ENCODE measurements around the gene SLC26A6.

The SLC26A6 gene

GRCh38 chr3:48647714-48648113, 12.5 kb upstream of the SLC26A6 start:
- TF ChIP-seq SPI1 (IDR thresholded peaks at IDR 0.05; ENCODE audit: borderline replicate concordance, low read depth) (no peak), REST (IDR thresholded peaks at IDR 0.05; ENCODE audit: insufficient replicate concordance, low read depth) (no peak), GABPA (IDR thresholded peaks at IDR 0.05; ENCODE audit: low read depth) (no peak), POLR2AphosphoS5 (IDR thresholded peaks at IDR 0.05; ENCODE audit: low read depth) (no peak), CTCF (IDR thresholded peaks at IDR 0.05; ENCODE audit: insufficient read depth, low read length) (no peak)
- H3K4me3 ChIP-seq (replicated peaks; ENCODE audit: insufficient read depth, low read length), result no peak overlapping the region
- DNase-seq (ENCODE audit: low read depth in 1 of 2, low spot score in 1 of 2), result no peak
- H3K27me3 ChIP-seq (ENCODE audit: insufficient read depth, poor library complexity, severe bottlenecking), result no peaks in the 10 kb centered on the region
- no peak overlapping the region for H3K27ac ChIP-seq (replicated peaks)

GRCh38 chr3:48644898-48645760, 9.9 kb upstream of the SLC26A6 start:
- H3K27me3 ChIP-seq (ENCODE audit: insufficient read depth, poor library complexity, severe bottlenecking), result no peaks in the 10 kb centered on the region
- H3K27ac ChIP-seq (replicated peaks), result no peak overlapping the region
- H3K4me3 ChIP-seq (replicated peaks; ENCODE audit: insufficient read depth, low read length), result no peak overlapping the region
- TF ChIP-seq POLR2AphosphoS5 (IDR thresholded peaks at IDR 0.05; ENCODE audit: low read depth), result no peak
- no peak for TF ChIP-seq SPI1 (IDR thresholded peaks at IDR 0.05; ENCODE audit: borderline replicate concordance, low read depth)
- no peak for TF ChIP-seq GABPA (IDR thresholded peaks at IDR 0.05; ENCODE audit: low read depth)
- no peak for TF ChIP-seq REST (IDR thresholded peaks at IDR 0.05; ENCODE audit: insufficient replicate concordance, low read depth)
- TF ChIP-seq CTCF (IDR thresholded peaks at IDR 0.05; ENCODE audit: insufficient read depth, low read length), result no peak
- DNase-seq (ENCODE audit: low read depth in 1 of 2, low spot score in 1 of 2), result no peak

GRCh38 chr3:48642605-48643004, 7.3 kb upstream of the SLC26A6 start:
- no peaks in the 10 kb centered on the region for H3K27me3 ChIP-seq (ENCODE audit: insufficient read depth, poor library complexity, severe bottlenecking)
- H3K4me3 ChIP-seq (replicated peaks; ENCODE audit: insufficient read depth, low read length), result no peak overlapping the region
- no peak for DNase-seq (ENCODE audit: low read depth in 1 of 2, low spot score in 1 of 2)
- TF ChIP-seq GABPA (IDR thresholded peaks at IDR 0.05; ENCODE audit: low read depth) (no peak), REST (IDR thresholded peaks at IDR 0.05; ENCODE audit: insufficient replicate concordance, low read depth) (no peak), POLR2AphosphoS5 (IDR thresholded peaks at IDR 0.05; ENCODE audit: low read depth) (no peak), SPI1 (IDR thresholded peaks at IDR 0.05; ENCODE audit: borderline replicate concordance, low read depth) (no peak), CTCF (IDR thresholded peaks at IDR 0.05; ENCODE audit: insufficient read depth, low read length) (no peak)
- no peak overlapping the region for H3K27ac ChIP-seq (replicated peaks)
